OCI-LY7 (cell line): ENCODE results near the gene CFAP77. TPM values are rescaled to one million over a fixed set of nuclear protein-coding genes. Genes with fewer than 3 reads are reported as not detected.

Experiments
- BruUV-seq: library from RNA; stranded (reverse); fragments of 400-500 nt; replicated peaks from 2 replicates; lab custom pipeline; 2021; lab: Mats Ljungman, UMichigan
- CTCF ChIA-PET: fragments of 300-600 bp; sonication (Branson Sonifier 250); formaldehyde crosslinking; loops from one replicate; lab custom pipeline; 2022; ENCODE audit warnings: antibody characterized with exemption; ENCODE audit not compliant: unreplicated experiment; lab: Charles Lee
- POLR2A ChIA-PET: fragments of 300-600 bp; sonication (Branson Sonifier 250); formaldehyde crosslinking; loops from one replicate; lab custom pipeline; 2022; ENCODE audit warnings: antibody characterized with exemption; lab: Charles Lee
- DNase-seq: peaks from one replicate; pipeline ENCODE4 v3.0.0-alpha.2; 2015; ENCODE audit warnings: low spot score
- H2AFZ ChIP-seq: fragments of 200-600 bp; sonication (generic), shearing (Covaris generic); 2 replicates; pipeline ENCODE4 v1.6.1; 2014; ENCODE audit warnings: mild to moderate bottlenecking, antibody characterized with exemption, low read length, moderate library complexity
- H3K27ac ChIP-seq: fragments of 200-600 bp; sonication (generic); 2 replicates; pipeline ENCODE4 v1.5.1; 2014; ENCODE audit warnings: mixed run types, low read depth, mild to moderate bottlenecking, moderate library complexity, low read length, inconsistent platforms; ENCODE audit not compliant: poor library complexity, severe bottlenecking
- H3K36me3 ChIP-seq: fragments of 200-600 bp; sonication (generic); 2 replicates; pipeline ENCODE4 v1.6.1; 2014; ENCODE audit warnings: mild to moderate bottlenecking, antibody characterized with exemption, low read length, moderate library complexity, mixed read lengths; ENCODE audit not compliant: insufficient read depth
- H3K4me1 ChIP-seq: fragments of 200-600 bp; sonication (generic); 2 replicates; pipeline ENCODE4 v1.5.1; 2014; ENCODE audit warnings: mild to moderate bottlenecking, low read length; ENCODE audit not compliant: insufficient read depth, poor library complexity, severe bottlenecking
- H3K4me2 ChIP-seq: fragments of 200-600 bp; sonication (generic); 2 replicates; pipeline ENCODE4 v1.6.1; 2014; ENCODE audit warnings: mild to moderate bottlenecking, low read length
- H3K4me3 ChIP-seq: fragments of 200-600 bp; sonication (generic); 2 replicates; pipeline ENCODE4 v1.5.1; 2014; ENCODE audit warnings: mild to moderate bottlenecking, low read depth, low read length; ENCODE audit not compliant: poor library complexity, severe bottlenecking
- H3K79me2 ChIP-seq: fragments of 200-600 bp; sonication (generic); 2 replicates; pipeline ENCODE4 v1.6.1; 2016; ENCODE audit warnings: low read depth, mild to moderate bottlenecking, low read length, moderate library complexity, mixed read lengths; ENCODE audit not compliant: insufficient read depth
- H3K9me2 ChIP-seq: fragments of 200-600 bp; sonication (generic); 2 replicates; pipeline ENCODE4 v1.6.1; 2016; ENCODE audit warnings: mild to moderate bottlenecking, low read length, mixed read lengths; ENCODE audit not compliant: insufficient read depth
- H3K9me3 ChIP-seq: fragments of 200-600 bp; sonication (generic); 2 replicates; pipeline ENCODE4 v1.6.1; 2014; ENCODE audit warnings: mild to moderate bottlenecking, mixed run types, low read length, mixed read lengths
- H4K20me1 ChIP-seq: fragments of 200-600 bp; sonication (generic); 2 replicates; pipeline ENCODE4 v1.6.1; 2014; ENCODE audit warnings: mild to moderate bottlenecking, antibody characterized with exemption, low read length, moderate library complexity, mixed read lengths; ENCODE audit not compliant: insufficient read depth
- EZH2phosphoT487 ChIP-seq: fragments of 200-600 bp; sonication (generic); IDR thresholded peaks from 2 replicates; pipeline ENCODE4 v1.6.1; 2018; ENCODE audit warnings: low read depth, borderline replicate concordance, mild to moderate bottlenecking, mixed run types, antibody characterized with exemption, low read length, moderate library complexity, mixed read lengths
- intact Hi-C: fragments of 100-400 bp; cut with micrococcal nuclease; formaldehyde crosslinking; loops from one replicate; pipeline ENCODE4 v1.10.0; 2022; ENCODE audit not compliant: unreplicated experiment
- total RNA-seq, 2 experiments: library from RNA; depleted of rRNA in 1 of 2; stranded (reverse); fragments of >200 nt in 1 of 2; shearing (Covaris generic) in 1 of 2; gene quantifications; 2 replicates each; pipeline ENCODE4 v1.2.3, GENCODE V29; 2014 to 2022
- TF ChIP-seq, protein P1 (sequence below): fragments of 200-600 bp; sonication (generic); conservative IDR thresholded peaks from 2 replicates; pipeline ENCODE4 v1.5.1; 2014; ENCODE audit warnings: mild to moderate bottlenecking, antibody characterized with exemption, low read length, moderate library complexity, mixed read lengths

CFAP77 gene
- total RNA-seq, 2 experiments from 2014 or later, result not detected

DNA sequence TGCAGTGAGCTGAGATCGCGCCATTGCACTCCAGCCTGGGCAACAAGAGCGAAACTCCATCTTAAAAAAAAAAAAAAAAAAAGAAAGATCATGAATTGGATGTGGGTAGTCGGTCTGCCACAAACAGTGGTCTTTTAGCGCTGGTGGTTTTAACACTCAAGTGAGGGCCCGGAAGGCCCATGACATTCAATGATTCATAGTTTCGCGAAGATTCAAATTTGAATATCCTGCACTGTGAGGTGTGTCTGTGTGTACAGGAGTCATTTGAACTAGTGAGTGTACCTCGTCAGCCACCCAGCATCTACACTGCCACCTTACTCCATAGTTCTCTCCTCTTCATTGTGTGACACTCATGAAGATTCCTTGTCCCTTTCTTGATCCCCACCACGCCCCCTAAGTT is 41.3 kb downstream of the CFAP77 start:
- Histone ChIP-seq H3K4me2 (no peak overlapping the region), H3K4me3 (no peak overlapping the region), H4K20me1 (no peaks in the 10 kb centered on the region), H2AFZ (no peak overlapping the region), H3K9me2 (no peaks in the 10 kb centered on the region), H3K79me2 (no peaks in the 10 kb centered on the region), H3K36me3 (no peaks in the 10 kb centered on the region), H3K27ac (no peak overlapping the region), H3K9me3 (no peaks in the 10 kb centered on the region), H3K4me1 (peaks cover 5% of the 10 kb centered on the region)
- BruUV-seq, result no TSS peak
- DNase-seq, result no peak
- TF ChIP-seq EZH2phosphoT487, result no peak
- TF ChIP-seq, protein P1, sequence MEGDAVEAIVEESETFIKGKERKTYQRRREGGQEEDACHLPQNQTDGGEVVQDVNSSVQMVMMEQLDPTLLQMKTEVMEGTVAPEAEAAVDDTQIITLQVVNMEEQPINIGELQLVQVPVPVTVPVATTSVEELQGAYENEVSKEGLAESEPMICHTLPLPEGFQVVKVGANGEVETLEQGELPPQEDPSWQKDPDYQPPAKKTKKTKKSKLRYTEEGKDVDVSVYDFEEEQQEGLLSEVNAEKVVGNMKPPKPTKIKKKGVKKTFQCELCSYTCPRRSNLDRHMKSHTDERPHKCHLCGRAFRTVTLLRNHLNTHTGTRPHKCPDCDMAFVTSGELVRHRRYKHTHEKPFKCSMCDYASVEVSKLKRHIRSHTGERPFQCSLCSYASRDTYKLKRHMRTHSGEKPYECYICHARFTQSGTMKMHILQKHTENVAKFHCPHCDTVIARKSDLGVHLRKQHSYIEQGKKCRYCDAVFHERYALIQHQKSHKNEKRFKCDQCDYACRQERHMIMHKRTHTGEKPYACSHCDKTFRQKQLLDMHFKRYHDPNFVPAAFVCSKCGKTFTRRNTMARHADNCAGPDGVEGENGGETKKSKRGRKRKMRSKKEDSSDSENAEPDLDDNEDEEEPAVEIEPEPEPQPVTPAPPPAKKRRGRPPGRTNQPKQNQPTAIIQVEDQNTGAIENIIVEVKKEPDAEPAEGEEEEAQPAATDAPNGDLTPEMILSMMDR, result no peak
- ChIA-PET POLR2A (no interaction called here), CTCF (no interaction called here)
- intact Hi-C loops, result no loop called here

DNA sequence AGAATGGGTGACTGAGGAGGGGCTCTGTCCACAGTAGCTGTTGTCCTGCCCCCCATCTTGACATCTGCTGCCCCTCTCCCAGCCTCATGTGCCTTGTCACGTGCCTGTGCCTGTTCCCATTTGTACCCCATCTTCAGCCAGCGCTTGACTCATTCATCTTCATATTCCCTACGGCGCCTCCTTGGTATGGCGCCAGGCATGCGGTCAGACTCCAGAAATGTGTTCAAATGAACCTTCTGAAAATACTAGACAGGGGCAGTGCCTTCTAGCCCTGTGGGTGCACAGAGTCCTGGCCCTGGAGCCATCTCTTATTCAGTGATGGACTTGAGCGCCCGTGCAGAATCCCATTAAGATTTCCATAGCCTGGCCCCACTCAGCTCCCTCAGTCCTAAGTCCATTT is 46.2 kb downstream of the CFAP77 start:
- ChIA-PET CTCF (no interaction called here), POLR2A (no interaction called here)
- H3K36me3 ChIP-seq, result no peaks in the 10 kb centered on the region
- no TSS peak for BruUV-seq
- no peaks in the 10 kb centered on the region for H3K9me3 ChIP-seq
- no peaks in the 10 kb centered on the region for H3K79me2 ChIP-seq
- no peak overlapping the region for H3K4me2 ChIP-seq
- intact Hi-C loops, result no loop called here
- H3K27ac ChIP-seq, result no peak overlapping the region
- TF ChIP-seq, protein P1, result no peak
- no peak for TF ChIP-seq EZH2phosphoT487
- H3K4me3 ChIP-seq, result no peak overlapping the region
- no peaks in the 10 kb centered on the region for H3K9me2 ChIP-seq
- H2AFZ ChIP-seq, result no peak overlapping the region
- no peak for DNase-seq
- no peaks in the 10 kb centered on the region for H4K20me1 ChIP-seq
- H3K4me1 ChIP-seq, result peaks cover 5% of the 10 kb centered on the region

DNA sequence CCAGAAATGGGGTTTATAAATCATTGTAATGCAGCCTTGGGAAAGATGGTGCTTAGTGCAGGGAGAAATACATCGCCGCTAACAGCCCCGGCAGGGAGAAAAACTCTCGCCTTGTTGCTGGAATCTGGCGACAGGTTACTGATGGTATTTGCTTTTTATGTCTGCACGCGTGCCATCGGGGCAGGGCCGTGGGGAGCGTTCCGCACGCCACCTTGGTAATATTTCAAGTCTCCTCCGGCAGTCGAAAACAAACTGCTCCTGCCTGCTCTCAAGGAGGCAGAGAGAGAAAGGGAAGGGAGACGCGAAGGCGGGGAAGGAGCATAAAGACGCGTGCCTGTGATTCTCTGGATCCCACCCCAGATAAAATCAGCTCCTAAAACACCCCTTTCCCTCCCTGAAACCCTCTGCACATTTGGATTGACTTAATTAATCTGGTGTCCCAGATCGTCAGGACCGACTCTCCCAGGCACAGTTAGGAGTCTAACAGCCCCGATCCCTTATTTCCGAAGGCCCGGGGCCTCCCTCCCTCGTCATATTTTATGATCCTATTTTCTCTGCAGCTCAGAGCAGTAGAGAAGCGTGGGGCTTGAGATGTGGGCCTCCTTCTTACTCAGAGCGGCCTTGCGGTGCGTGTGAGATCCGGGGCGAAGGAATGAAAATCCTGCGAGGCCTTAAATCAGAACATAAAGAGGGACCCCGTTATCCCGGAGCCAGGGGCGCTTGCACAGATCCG is 47.7 kb downstream of the CFAP77 start:
- Histone ChIP-seq H3K9me3 (no peaks in the 10 kb centered on the region), H3K9me2 (no peaks in the 10 kb centered on the region), H3K4me2 (no peak overlapping the region), H3K4me1 (no peaks in the 10 kb centered on the region), H3K36me3 (no peaks in the 10 kb centered on the region), H2AFZ (no peak overlapping the region), H3K4me3 (no peak overlapping the region), H3K27ac (no peak overlapping the region), H3K79me2 (no peaks in the 10 kb centered on the region), H4K20me1 (no peaks in the 10 kb centered on the region)
- ChIA-PET CTCF (no interaction called here), POLR2A (interaction anchor here (0.5 kb wide), 1 partner anchor 1660 kb away, joined by 3 read pairs; no protein-coding TSS in a partner anchor)
- intact Hi-C loops, result no loop called here
- no TSS peak for BruUV-seq
- no peak for DNase-seq
- TF ChIP-seq, protein P1, result no peak
- no peak for TF ChIP-seq EZH2phosphoT487
